CD4-positive, CD25-positive, alpha-beta regulatory T cell (primary cell): Measurements from ENCODE around the gene NAV2. TPM values are rescaled to one million over a fixed set of nuclear protein-coding genes. Genes with fewer than 3 reads are reported as not detected.
A peak's percentile ranks its signal among the peaks of the same experiment; 100 is the strongest.

Source experiments
- ATAC-seq, 2 donors: fragments of 150-1000 bp; cut with Tn5 transposase; one replicate each; pipeline ENCODE4 v1.10.0; 2021; ENCODE audit warnings: low read depth in 2 of 2, moderate number of reproducible peaks in 2 of 2, moderate library complexity in 1 of 2
- DNase-seq, 3 donors: peaks; one replicate each; pipeline versions ENCODE4 v3.0.0 to v3.0.0-alpha.2; 2012 to 2022; ENCODE audit warnings: mixed read lengths in 1 of 3
- H3K27ac ChIP-seq: one replicate; pipeline ENCODE4 v1.7.0; 2013; ENCODE audit warnings: mild to moderate bottlenecking, low read length; ENCODE audit not compliant: insufficient read depth, poor library complexity, severe bottlenecking
- H3K27me3 ChIP-seq: one replicate; pipeline ENCODE4 v1.7.0; 2013; ENCODE audit warnings: low read length; ENCODE audit not compliant: control insufficient read depth, insufficient read depth
- H3K36me3 ChIP-seq: one replicate; pipeline ENCODE4 v1.7.0; 2013; ENCODE audit warnings: mild to moderate bottlenecking, low read length, moderate library complexity; ENCODE audit not compliant: control insufficient read depth, insufficient read depth
- H3K4me1 ChIP-seq: 2 replicates; pipeline ENCODE4 v1.7.0; 2013; ENCODE audit warnings: mild to moderate bottlenecking, low read length; ENCODE audit not compliant: insufficient read depth, control insufficient read depth, poor library complexity, severe bottlenecking
- H3K4me3 ChIP-seq: one replicate; pipeline ENCODE4 v1.7.0; 2013; ENCODE audit warnings: low read depth, mild to moderate bottlenecking, low read length, moderate library complexity
- H3K9me3 ChIP-seq, 2 experiments: 1 replicate in 1 of 2; 2 replicates in 1 of 2; pipeline ENCODE4 v1.7.0; 2013; ENCODE audit warnings: low read length in 2 of 2, mild to moderate bottlenecking in 1 of 2, moderate library complexity in 1 of 2; ENCODE audit not compliant: control insufficient read depth in 2 of 2
- H3K27ac Mint-ChIP-seq, 3 donors: one replicate each; pipeline ENCODE4 v1.8.0; 2020 to 2022; ENCODE audit warnings: mild to moderate bottlenecking in 3 of 3, mixed read lengths in 3 of 3, moderate library complexity in 2 of 3
- H3K27me3 Mint-ChIP-seq: one replicate; pipeline ENCODE4 v1.8.0; 2022; ENCODE audit warnings: mild to moderate bottlenecking, mixed read lengths
- H3K36me3 Mint-ChIP-seq: one replicate; pipeline ENCODE4 v1.8.0; 2020; ENCODE audit warnings: mixed read lengths
- H3K4me1 Mint-ChIP-seq, 4 donors: one replicate each; pipeline ENCODE4 v1.8.0; 2020 to 2022; ENCODE audit warnings: mixed read lengths in 4 of 4, mild to moderate bottlenecking in 1 of 4
- H3K4me3 Mint-ChIP-seq, 4 donors: one replicate each; pipeline ENCODE4 v1.8.0; 2020 to 2022; ENCODE audit warnings: mild to moderate bottlenecking in 4 of 4, mixed read lengths in 4 of 4, moderate library complexity in 3 of 4
- H3K9me3 Mint-ChIP-seq, 7 donors: one replicate each; pipeline ENCODE4 v1.8.0; 2020 to 2022; ENCODE audit warnings: mixed read lengths in 7 of 7, mild to moderate bottlenecking in 3 of 7, moderate library complexity in 2 of 7
- polyA plus RNA-seq, 4 donors: library from polyadenylated mRNA; unstranded; fragments of 300-500 nt; fragmentation: Illumina TruSeq; gene quantifications; one replicate each; pipeline ENCODE4 v1.2.3, GENCODE V29; 2021
- total RNA-seq: library from RNA; stranded (reverse); gene quantifications from one replicate; pipeline ENCODE4 v1.2.3, GENCODE V29; 2022

The NAV2 gene
- total and polyA plus RNA-seq, 5 donors from 2014 or later, result 0.14 to 0.59 (median 0.36) TPM; not detected in 2

DNA sequence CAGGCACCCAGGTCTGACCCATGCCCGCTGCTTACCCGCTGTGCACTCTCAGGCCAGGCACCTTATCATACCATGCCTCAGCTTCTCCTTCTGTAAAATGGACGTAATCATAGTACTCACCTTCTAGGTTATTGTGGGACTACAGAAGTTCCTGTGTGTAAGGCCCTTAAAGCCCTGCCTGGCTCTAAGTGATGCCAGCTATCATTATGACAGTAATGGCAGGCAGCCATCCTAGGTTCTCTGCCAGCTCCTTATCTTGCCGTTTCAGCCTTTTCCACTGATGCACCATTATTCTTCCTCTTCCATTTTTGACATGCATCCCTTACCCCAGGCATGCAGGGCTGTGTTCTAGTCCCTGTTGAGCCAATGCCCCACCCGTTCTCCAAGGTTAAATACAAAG, 389.8 kb downstream of the NAV2 start:
- Histone ChIP-seq H3K4me3 (no peak overlapping the region), H3K27ac (no peak overlapping the region), H3K36me3 (no peaks in the 10 kb centered on the region), H3K9me3 (no peaks in the 10 kb centered on the region), H3K27me3 (no peaks in the 10 kb centered on the region), H3K4me1 (no peaks in the 10 kb centered on the region)
- DNase-seq (no peak), ATAC-seq (no peak)
- Mint-ChIP-seq H3K4me3 (no peak overlapping the region), H3K27ac (no peak overlapping the region), H3K9me3 (no peaks in the 10 kb centered on the region), H3K4me1 (peaks cover 0 to 4% (median 0%) of the 10 kb centered on the region in 4 donors), H3K36me3 (no peaks in the 10 kb centered on the region), H3K27me3 (no peaks in the 10 kb centered on the region)

DNA sequence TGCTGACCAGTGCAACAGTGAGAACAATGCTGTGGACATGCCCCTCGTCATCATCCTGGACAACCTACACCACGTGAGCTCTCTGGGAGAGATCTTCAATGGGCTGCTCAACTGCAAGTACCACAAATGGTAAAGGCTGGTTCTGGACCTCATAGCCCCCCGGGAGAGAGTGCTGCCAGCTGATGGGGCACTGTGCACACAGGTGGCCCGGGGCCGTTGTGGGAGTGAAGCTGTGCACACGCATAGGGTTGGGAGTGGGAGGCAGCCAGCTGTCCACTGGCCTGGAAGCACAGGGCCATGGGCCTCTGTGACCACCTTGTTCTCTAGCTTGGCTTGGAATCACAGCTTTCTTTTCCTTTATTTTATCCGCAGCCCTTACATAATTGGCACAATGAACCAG, 390.6 kb downstream of the NAV2 start:
- Histone ChIP-seq H3K27ac (no peak overlapping the region), H3K9me3 (no peaks in the 10 kb centered on the region), H3K27me3 (no peaks in the 10 kb centered on the region), H3K4me1 (no peaks in the 10 kb centered on the region), H3K36me3 (no peaks in the 10 kb centered on the region), H3K4me3 (no peak overlapping the region)
- Mint-ChIP-seq H3K4me3 (no peak overlapping the region), H3K36me3 (no peaks in the 10 kb centered on the region), H3K4me1 (peaks cover 0 to 4% (median 0%) of the 10 kb centered on the region in 4 donors), H3K27me3 (no peaks in the 10 kb centered on the region), H3K9me3 (no peaks in the 10 kb centered on the region), H3K27ac (no peak overlapping the region)
- no peak for DNase-seq
- ATAC-seq, result no peak

DNA sequence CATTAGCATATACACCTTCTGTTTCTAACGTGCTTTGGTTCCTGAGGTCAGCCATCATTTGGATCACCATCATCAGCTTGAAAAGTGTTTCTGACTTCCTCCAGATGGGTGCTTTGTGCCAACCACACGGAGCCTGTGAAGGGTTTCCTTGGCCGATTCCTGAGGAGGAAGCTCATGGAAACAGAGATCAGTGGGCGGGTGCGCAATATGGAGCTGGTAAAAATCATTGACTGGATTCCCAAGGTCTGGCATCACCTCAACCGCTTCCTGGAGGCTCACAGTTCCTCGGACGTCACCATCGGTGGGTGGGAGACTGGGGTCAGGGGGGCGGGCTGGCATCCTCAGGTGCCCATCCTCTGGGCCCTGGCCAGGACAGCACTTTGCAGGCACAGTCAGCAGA, 392.8 kb downstream of the NAV2 start:
- no peak overlapping the region for H3K27ac Mint-ChIP-seq
- H3K36me3 Mint-ChIP-seq, result no peaks in the 10 kb centered on the region
- Histone ChIP-seq H3K4me1 (no peaks in the 10 kb centered on the region), H3K27me3 (no peaks in the 10 kb centered on the region), H3K36me3 (no peaks in the 10 kb centered on the region), H3K27ac (no peak overlapping the region), H3K4me3 (no peak overlapping the region), H3K9me3 (no peaks in the 10 kb centered on the region)
- ATAC-seq, result no peak
- H3K4me3 Mint-ChIP-seq, result no peak overlapping the region
- no peak for DNase-seq
- H3K9me3 Mint-ChIP-seq, result no peaks in the 10 kb centered on the region
- no peaks in the 10 kb centered on the region for H3K4me1 Mint-ChIP-seq
- no peaks in the 10 kb centered on the region for H3K27me3 Mint-ChIP-seq

DNA sequence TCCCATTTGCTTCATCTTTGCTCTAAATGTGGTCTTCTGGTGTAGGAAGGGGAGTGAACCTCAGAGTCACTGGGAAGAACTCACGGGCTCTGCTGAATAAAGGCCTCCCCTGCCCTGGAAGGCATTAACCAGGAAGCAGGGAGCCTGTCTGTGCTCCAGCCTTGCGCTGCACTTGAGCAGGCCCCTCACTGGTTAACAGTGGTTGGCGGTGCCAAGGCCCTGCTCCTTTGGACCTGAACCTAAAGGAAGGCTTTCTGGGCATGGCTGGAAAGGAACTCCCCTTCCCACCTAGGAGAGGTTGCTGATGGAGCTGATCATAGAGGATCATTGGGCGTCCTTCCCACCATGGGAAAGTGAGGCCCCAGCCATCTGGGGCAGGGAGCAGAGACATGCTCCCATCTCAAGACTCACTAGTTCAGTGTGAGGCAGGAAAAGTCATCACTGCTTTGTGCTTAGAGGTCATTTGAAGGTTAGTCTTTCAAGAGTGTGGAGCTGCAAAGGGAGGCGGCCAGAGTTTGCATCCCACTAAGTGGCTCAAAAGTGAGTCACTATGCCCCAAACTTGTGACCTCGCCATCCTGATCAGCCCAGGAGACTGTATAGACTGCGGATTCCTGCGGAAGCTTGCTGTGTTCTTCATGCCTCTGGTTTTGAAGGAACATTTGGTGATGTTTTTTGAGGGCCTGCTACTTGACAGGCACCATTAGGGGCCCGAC, 397.3 kb downstream of the NAV2 start:
- no peaks in the 10 kb centered on the region for H3K36me3 Mint-ChIP-seq

DNA sequence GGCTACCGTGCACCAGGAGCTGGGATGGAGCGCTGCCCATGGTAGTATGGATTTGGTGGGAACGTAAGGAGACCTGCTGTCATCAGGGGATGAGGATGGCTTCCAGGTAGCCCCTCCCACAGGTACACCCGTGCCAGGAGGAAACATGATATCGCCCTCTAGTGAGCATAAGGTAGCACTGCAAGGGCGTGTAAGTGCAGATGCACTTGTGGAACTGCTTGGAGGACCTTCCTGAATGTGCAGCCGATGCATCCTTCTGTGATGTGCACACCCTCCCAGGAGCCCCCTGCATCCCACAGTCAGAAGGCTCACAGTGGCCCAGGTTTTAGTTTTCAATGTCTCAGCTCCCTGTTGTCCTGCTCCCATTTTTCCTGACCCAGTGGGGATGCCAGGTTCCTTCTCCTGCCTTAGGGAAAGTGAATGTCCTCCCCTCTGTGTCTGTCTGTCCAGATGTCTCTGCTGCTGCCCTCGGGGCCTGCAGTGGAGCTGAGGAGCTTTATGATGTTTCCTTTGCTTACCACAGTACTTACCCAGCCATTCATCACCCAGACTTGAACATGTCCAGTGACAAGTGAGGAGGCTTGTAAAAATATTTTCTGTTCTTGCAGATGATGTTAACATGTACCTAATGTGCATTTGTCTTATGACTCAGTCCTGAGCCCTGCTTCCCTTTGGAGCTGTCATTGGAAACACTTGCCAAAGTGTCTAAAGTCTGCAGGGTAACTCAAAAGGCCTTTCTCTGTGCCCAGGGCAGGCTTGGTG, 398.5 kb downstream of the NAV2 start:
- Histone ChIP-seq H3K4me1 (no peaks in the 10 kb centered on the region), H3K27ac (no peak overlapping the region), H3K9me3 (no peaks in the 10 kb centered on the region), H3K4me3 (no peak overlapping the region), H3K27me3 (no peaks in the 10 kb centered on the region), H3K36me3 (no peaks in the 10 kb centered on the region)
- H3K36me3 Mint-ChIP-seq, result no peaks in the 10 kb centered on the region
- H3K4me3 Mint-ChIP-seq, result no peak overlapping the region
- ATAC-seq (peak in 1 of 2 donors; percentile 59), DNase-seq (peak in 2 of 3 donors; percentile 14 to 57)
- no peak overlapping the region for H3K27ac Mint-ChIP-seq
- H3K27me3 Mint-ChIP-seq, result no peaks in the 10 kb centered on the region
- no peaks in the 10 kb centered on the region for H3K4me1 Mint-ChIP-seq
- H3K9me3 Mint-ChIP-seq, result no peaks in the 10 kb centered on the region

More for the DNA sequence above, 397.3 kb downstream of the NAV2 start:
- Histone ChIP-seq H3K4me3 (no peak overlapping the region), H3K36me3 (no peaks in the 10 kb centered on the region), H3K4me1 (no peaks in the 10 kb centered on the region), H3K27ac (no peak overlapping the region), H3K27me3 (no peaks in the 10 kb centered on the region), H3K9me3 (no peaks in the 10 kb centered on the region)
- Mint-ChIP-seq H3K27ac (no peak overlapping the region), H3K9me3 (no peaks in the 10 kb centered on the region), H3K4me1 (no peaks in the 10 kb centered on the region), H3K4me3 (no peak overlapping the region), H3K27me3 (no peaks in the 10 kb centered on the region)
- no peak for ATAC-seq
- DNase-seq, result no peak

- no peak for ATAC-seq
Measured at GRCh38 chr11:20111871-20112270, 399.2 kb downstream of the NAV2 start.

DNA sequence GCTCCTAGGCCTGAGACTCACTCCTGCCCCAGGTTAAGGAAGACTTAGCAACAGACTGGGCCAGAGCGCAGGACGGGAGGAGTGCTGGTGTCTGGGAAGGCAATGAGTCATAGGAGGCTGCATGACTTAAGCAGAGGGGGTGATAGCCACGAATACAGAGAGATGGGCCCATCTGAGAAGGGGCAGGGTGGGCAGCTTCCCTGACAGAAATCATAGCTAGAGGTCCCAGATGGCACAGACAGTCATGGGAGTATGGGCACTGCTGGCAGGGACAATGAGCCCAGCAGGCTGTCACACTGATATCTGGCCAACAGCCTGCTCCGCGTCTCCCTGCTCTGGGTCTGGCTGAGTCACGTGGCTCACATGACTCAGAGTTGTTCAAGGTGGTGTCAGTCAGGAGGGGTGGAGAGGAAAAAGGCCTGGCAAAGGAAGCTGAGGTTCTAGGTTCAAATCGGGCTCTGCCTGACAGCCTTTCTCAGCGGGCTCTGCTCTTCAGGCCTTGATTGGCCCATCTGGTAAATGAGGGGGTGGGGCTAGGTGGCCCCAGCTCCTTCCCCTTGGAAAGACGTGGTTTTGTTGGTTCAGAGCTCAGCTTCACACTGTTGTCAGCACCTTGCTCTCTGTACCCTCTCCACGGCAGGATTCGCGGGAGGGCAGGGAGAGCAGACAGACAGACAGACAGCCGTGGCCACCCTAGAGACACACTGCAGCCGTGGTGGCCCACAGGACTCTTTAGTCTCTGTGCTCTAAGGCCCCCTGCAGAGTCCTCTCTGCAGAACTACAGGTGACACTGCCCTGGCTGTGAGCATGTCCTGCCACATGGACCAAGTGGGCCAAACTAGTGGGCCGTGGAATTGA, 399.9 kb downstream of the NAV2 start:
- H3K36me3 Mint-ChIP-seq, result no peaks in the 10 kb centered on the region
- Histone ChIP-seq H3K9me3 (no peaks in the 10 kb centered on the region), H3K4me1 (no peaks in the 10 kb centered on the region), H3K27me3 (no peaks in the 10 kb centered on the region), H3K36me3 (no peaks in the 10 kb centered on the region), H3K27ac (no peak overlapping the region), H3K4me3 (no peak overlapping the region)
- no peak for ATAC-seq
- peak in 1 of 3 donors; percentile 4 for DNase-seq
- peak overlapping the region in 1 of 3 donors; percentile 15 for H3K27ac Mint-ChIP-seq
- H3K4me3 Mint-ChIP-seq, result no peak overlapping the region
- no peaks in the 10 kb centered on the region for H3K27me3 Mint-ChIP-seq
- no peaks in the 10 kb centered on the region for H3K4me1 Mint-ChIP-seq
- H3K9me3 Mint-ChIP-seq, result no peaks in the 10 kb centered on the region

More at GRCh38 chr11:20111871-20112270, 399.2 kb downstream of the NAV2 start:
- Histone ChIP-seq H3K4me3 (no peak overlapping the region), H3K27me3 (no peaks in the 10 kb centered on the region), H3K4me1 (no peaks in the 10 kb centered on the region), H3K9me3 (no peaks in the 10 kb centered on the region), H3K36me3 (no peaks in the 10 kb centered on the region), H3K27ac (no peak overlapping the region)
- no peak for DNase-seq
- Mint-ChIP-seq H3K36me3 (no peaks in the 10 kb centered on the region), H3K4me1 (no peaks in the 10 kb centered on the region), H3K4me3 (no peak overlapping the region), H3K9me3 (no peaks in the 10 kb centered on the region), H3K27ac (no peak overlapping the region), H3K27me3 (no peaks in the 10 kb centered on the region)
